WERI-Rb-1 (cell line): ENCODE measurements around the gene DNAJC21.

ENCODE experiments used
- DNase-seq: peaks from one replicate; pipeline ENCODE4 v3.0.0-alpha.2; 2020
- H3K27ac ChIP-seq: fragments of 250-450 bp; sonication (Bioruptor Pico); 2 replicates; pipeline ENCODE4 v1.5.1; 2020; ENCODE audit warnings: mild to moderate bottlenecking, moderate library complexity
- H3K27me3 ChIP-seq: fragments of 250-450 bp; sonication (Bioruptor Pico); 2 replicates; pipeline ENCODE4 v1.5.1; 2021; ENCODE audit warnings: mild to moderate bottlenecking, low read depth, moderate library complexity; ENCODE audit not compliant: insufficient read depth, severe bottlenecking
- H3K36me3 ChIP-seq: fragments of 250-450 bp; sonication (Bioruptor Pico); 2 replicates; pipeline ENCODE4 v1.5.1; 2020; ENCODE audit warnings: mild to moderate bottlenecking, moderate library complexity
- H3K4me3 ChIP-seq: 2 replicates; pipeline ENCODE4 v1.5.1; 2011; ENCODE audit warnings: low read depth, mild to moderate bottlenecking, control low read depth, low read length
- H3K9me3 ChIP-seq: fragments of 250-450 bp; sonication (Bioruptor Pico); 2 replicates; pipeline ENCODE4 v1.5.1; 2021; ENCODE audit warnings: mild to moderate bottlenecking, moderate library complexity; ENCODE audit not compliant: severe bottlenecking
- TF ChIP-seq, protein P1 (sequence below): IDR thresholded peaks from 2 replicates; pipeline ENCODE4 v1.5.1; 2011; ENCODE audit warnings: low read depth, mild to moderate bottlenecking, control low read depth, inconsistent platforms, low read length

The DNAJC21 gene

DNA sequence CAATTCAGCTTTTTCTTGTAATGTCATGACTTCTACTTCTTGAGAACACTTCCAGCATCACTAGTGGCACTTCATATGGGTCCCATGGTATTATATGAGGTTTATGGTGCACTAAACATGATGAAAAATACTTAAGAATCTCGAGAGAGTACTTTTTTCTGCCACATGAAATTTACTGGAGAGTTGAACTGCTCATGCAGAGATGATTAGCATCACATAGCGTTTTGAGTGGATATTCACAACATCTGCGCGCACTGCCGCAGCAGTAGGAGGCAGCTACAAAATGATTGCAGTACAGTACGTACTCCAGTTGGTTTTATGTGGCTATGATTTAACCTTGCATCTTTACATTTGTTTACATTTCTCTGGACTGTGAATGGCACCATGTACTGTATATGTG lies 28.7 kb upstream of the DNAJC21 start:
- Histone ChIP-seq H3K27ac (no peak overlapping the region), H3K36me3 (peaks cover 11% of the 10 kb centered on the region), H3K27me3 (no peaks in the 10 kb centered on the region), H3K9me3 (no peaks in the 10 kb centered on the region), H3K4me3 (no peak overlapping the region)
- DNase-seq = no peak
- TF ChIP-seq, protein P1, sequence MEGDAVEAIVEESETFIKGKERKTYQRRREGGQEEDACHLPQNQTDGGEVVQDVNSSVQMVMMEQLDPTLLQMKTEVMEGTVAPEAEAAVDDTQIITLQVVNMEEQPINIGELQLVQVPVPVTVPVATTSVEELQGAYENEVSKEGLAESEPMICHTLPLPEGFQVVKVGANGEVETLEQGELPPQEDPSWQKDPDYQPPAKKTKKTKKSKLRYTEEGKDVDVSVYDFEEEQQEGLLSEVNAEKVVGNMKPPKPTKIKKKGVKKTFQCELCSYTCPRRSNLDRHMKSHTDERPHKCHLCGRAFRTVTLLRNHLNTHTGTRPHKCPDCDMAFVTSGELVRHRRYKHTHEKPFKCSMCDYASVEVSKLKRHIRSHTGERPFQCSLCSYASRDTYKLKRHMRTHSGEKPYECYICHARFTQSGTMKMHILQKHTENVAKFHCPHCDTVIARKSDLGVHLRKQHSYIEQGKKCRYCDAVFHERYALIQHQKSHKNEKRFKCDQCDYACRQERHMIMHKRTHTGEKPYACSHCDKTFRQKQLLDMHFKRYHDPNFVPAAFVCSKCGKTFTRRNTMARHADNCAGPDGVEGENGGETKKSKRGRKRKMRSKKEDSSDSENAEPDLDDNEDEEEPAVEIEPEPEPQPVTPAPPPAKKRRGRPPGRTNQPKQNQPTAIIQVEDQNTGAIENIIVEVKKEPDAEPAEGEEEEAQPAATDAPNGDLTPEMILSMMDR = no peak

DNA sequence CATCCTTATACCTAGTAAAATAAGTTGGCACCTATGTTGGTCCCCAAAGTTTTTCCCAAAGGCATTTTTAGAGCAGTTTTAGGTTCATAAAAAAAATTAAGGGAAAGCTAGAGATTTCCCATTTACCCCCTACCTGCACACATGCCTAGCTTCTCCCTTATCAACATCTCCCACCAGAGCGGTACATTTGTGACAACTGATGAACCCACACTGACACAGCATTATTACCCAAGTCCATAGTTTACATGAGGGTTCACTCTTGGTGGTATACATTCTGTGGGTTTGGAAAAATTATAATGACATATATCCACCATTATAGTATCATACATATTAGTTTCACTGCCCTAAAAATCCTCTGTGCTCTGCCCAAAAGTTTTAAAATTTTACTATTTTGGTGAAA lies 26.1 kb upstream of the DNAJC21 start:
- Histone ChIP-seq H3K27me3 (no peaks in the 10 kb centered on the region), H3K36me3 (peaks cover 26% of the 10 kb centered on the region), H3K4me3 (no peak overlapping the region), H3K9me3 (no peaks in the 10 kb centered on the region), H3K27ac (no peak overlapping the region)
- DNase-seq = no peak
- TF ChIP-seq, protein P1 = no peak

DNA sequence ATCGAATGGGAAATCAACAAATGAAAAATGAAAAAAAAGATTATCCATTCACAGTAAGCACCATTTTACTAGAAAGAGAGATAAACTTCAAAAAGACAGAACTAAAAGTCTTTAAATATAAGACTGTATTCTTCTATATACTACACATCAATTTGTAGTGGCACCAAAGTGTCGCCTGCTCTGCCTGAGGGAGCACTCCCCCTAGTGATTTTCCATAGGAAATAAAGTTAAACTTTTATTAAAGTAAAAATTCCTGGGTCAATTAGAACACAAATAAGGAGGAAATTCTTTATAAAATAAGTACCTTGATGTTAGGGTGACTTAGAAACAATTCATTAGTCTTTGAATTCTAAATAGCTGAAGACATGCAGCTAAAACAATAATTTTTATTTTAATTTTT lies 23.8 kb upstream of the DNAJC21 start:
- no peaks in the 10 kb centered on the region for H3K27me3 ChIP-seq
- no peak for DNase-seq

DNA sequence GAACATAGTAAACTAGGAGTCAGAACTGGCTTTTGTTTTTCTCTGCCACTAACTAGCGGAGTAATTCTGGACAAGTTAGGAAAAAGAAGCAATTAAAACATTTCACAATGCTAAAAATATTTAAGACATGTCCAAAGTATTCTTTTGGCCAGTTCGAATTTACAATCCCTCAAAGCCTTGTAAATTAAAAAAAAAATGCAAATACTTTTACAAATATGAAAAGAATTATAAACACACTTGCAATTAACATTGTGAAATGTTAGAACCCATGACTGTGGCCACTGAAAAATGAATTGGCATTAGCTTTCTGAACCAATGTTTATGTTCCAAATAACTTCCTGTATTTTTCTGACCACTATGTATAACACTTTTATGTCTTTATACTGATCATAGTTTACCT lies 16.3 kb upstream of the DNAJC21 start:
- Histone ChIP-seq H3K36me3 (peaks cover 70% of the 10 kb centered on the region), H3K27ac (no peak overlapping the region), H3K9me3 (no peaks in the 10 kb centered on the region), H3K4me3 (no peak overlapping the region), H3K27me3 (no peaks in the 10 kb centered on the region)
- TF ChIP-seq, protein P1 = no peak
- DNase-seq = no peak

More for the DNA sequence above, 23.8 kb upstream of the DNAJC21 start:
- Histone ChIP-seq H3K36me3 (peaks cover 49% of the 10 kb centered on the region), H3K9me3 (no peaks in the 10 kb centered on the region), H3K4me3 (no peak overlapping the region), H3K27ac (no peak overlapping the region)
- TF ChIP-seq, protein P1 = 0 out of 2 replicates have a peak, but pooled peaks have one; percentile 12

DNA sequence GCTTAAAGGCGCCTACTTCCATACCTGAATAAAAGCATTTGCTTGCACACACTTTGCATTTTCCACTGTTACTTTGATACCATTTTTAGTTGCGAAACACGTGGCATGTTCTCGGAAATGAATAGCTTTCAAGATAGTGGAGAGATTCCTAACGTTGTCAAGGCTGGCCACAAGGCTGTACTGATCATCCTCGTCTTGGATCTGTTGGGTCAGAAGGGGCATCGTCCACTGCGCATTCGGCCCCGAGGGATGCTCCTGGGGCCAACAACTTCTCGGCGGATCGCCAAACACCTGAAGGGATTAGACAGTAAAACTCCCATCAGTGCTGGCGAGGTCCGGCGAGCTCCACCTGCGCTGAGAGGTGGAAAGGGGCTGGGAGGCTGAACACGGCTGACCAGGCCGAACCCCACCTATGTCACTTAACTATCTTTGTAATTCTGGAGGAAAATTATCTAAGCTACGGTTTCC lies 14.7 kb upstream of the DNAJC21 start:
- no peaks in the 10 kb centered on the region for H3K27me3 ChIP-seq
- H3K27ac ChIP-seq = peak overlapping the region; percentile 97
- no peaks in the 10 kb centered on the region for H3K9me3 ChIP-seq
- TF ChIP-seq, protein P1 = no peak
- peak overlapping the region; percentile 98 for H3K4me3 ChIP-seq
- H3K36me3 ChIP-seq = peaks cover 67% of the 10 kb centered on the region
- no peak for DNase-seq
